Endometrial microvascular endothelial cells (primary cell): ENCODE data around the gene INPP4B. TPM values are rescaled to one million over a fixed set of nuclear protein-coding genes. Genes with fewer than 3 reads are reported as not detected.
"Not testable (repeated sequence)": the region's sequence is repeated elsewhere in the genome, so short reads cannot be mapped to it uniquely, and the experiment has no call there.

Experiments
- in situ Hi-C: cut with HindIII; loops from 2 replicates; pipeline ENCODE4 v1.10.0; 2017; ENCODE audit warnings: low sequenced_read_pairs, low pct_unique_long_range_greater_than_20kb; ENCODE audit errors: inconsistent ontology term
- total RNA-seq: library from RNA; depleted of rRNA; stranded (reverse); fragments of >200 nt; gene quantifications from one replicate; pipeline ENCODE4 v1.2.3, GENCODE V29; 2015; ENCODE audit errors: inconsistent ontology term

INPP4B gene
- total RNA-seq, 1 donor from 2014 or later, result 0.46 TPM

DNA sequence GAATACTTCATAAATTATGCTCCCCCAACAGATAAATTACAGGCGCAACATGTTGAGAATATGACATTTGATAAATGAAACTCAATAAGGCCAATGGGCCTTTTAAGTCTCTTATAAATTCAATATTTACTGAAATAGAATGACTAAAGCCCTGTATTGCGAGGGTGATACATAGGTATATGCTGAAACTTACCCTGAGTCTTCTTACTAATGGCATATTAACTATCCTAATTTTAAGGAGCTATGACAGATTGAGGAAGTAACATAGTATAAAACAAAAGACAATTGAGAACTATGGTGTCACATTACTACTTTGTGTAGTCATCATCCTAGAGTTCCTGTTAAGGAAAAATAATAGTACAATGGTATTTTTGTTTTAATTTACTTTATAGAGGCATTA is 769.1 kb downstream of the INPP4B start:
- in situ Hi-C loops, result no loop called here

DNA sequence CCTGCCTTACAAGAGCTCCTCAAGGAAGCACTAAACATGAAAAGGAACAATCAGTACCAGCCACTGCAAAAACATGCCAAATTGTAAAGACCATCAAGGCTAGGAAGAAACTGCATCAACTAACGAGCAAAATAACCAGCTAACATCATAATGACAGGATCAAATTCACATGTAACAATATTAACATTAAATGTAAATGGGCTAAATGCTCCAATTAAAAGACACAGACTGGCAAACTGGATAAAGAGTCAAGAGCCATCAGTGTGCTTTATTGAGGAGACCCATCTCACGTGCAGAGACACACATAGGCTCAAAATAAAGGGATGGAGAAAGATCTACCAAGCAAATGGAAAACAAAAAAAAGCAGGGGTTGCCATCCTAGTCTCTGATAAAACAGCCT is 777.8 kb downstream of the INPP4B start:
- in situ Hi-C loops, result not testable (repeated sequence)

DNA sequence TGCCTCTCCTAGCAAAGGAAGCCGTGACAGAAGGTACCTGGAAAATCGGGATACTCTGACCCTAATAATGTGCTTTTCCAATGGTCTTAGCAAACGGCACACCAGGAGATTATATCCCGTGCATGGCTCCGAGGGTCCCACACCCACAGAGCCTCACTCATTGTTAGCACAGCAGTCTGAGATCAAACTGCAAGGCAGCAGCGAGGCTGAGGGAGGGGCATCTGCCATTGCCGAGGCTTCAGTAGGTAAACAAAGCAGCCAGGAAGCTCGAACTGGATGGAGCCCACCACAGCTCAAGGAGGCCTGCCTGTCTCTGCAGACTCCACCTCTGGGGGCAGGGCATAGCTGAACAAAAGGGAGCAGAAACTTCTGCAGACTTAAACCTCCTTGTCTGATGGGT is 779.5 kb downstream of the INPP4B start:
- in situ Hi-C loops, result not testable (repeated sequence)

- in situ Hi-C loops, result no loop called here
Measured at GRCh38 chr4:142065086-142065647, 780.9 kb downstream of the INPP4B start.

- in situ Hi-C loops, result no loop called here
Measured at GRCh38 chr4:142064181-142064580, 781.9 kb downstream of the INPP4B start.

- in situ Hi-C loops, result no loop called here
Measured at GRCh38 chr4:142045996-142046395, 800.1 kb downstream of the INPP4B start.

GRCh38 chr4:142044271-142044670 is 801.8 kb downstream of the INPP4B start:
- in situ Hi-C loops, result no loop called here

- in situ Hi-C loops, result no loop called here
Measured at GRCh38 chr4:142043509-142043908, 802.6 kb downstream of the INPP4B start.

- in situ Hi-C loops, result no loop called here
Measured at GRCh38 chr4:142041788-142042187, 804.3 kb downstream of the INPP4B start.

DNA sequence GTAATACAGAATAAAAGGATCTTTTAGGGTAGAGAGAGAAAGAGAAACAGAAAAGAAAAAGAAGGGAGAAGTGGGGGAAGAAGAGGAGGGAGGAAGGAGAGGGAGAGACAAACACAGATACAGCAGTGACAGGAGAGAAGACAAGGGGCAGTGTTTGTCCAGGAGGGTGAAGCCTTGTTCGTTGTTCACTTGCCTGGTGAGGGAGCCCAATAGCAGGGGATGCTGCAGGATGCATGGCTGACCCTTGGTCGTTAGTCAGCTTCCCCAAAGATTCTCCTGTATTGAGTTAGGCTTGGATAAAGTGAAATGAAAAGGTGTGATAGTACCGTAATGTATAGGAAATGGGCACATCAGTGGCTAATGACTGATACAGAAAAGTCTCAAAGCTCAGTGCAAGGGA is 806.1 kb downstream of the INPP4B start:
- in situ Hi-C loops, result no loop called here

- in situ Hi-C loops, result no loop called here
Measured at GRCh38 chr4:142036795-142037583, 809.1 kb downstream of the INPP4B start.

DNA sequence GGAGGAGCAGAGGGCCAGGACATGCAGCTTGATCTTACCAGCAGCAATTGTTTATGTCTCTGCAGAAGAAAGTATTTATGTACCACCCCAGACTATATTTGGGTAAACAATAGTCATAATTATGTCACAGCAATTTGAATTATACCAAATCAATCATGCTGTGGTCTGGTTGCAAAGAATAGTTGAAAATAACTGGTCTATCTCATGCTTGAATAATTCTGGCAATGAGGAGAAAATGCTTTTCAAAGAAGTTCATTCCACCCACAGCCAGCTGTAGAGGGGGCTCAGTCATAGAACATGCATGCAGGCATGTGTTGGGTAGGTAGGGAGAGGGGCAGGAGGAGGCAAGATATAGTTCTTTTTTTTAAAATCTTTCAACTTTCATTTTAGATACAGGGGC is 810.5 kb downstream of the INPP4B start:
- in situ Hi-C loops, result no loop called here

DNA sequence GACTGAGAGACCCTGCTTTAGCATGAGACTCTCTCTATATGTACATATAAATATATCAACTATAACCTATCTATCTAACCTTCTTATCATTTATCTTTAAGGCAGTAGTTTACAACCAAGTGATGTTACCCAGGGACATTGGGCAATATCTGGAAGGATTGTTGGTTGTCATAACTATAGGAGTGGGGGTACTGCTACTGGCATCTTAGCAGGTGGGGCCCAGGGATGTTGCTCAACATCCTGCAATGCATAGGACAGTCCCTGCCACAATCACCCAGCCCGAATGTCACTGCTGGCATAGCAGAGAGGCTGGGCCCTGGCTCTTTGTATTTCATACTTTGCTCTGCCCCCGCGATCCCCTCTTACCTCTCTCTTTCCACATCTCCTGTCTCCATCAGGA is 812.0 kb downstream of the INPP4B start:
- in situ Hi-C loops, result no loop called here

DNA sequence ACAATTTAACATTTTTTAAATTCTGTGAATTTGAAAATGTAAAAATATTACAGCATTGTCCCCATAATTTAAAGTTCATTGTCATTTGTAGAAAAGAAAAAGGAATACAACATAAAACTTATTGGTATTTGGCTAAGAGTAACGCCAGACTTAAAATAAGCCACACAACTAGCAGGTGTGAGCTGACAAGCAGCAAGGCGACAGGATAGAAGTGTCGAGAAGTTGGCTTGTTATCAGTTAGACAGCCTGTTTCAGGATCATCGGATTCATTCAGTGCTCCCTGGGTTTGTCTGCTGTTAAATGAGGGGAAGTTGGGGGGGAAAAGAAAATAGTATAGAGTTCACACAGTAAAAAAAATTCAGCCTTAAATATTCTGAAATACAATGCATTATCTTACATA is 816.1 kb downstream of the INPP4B start:
- in situ Hi-C loops, result no loop called here

DNA sequence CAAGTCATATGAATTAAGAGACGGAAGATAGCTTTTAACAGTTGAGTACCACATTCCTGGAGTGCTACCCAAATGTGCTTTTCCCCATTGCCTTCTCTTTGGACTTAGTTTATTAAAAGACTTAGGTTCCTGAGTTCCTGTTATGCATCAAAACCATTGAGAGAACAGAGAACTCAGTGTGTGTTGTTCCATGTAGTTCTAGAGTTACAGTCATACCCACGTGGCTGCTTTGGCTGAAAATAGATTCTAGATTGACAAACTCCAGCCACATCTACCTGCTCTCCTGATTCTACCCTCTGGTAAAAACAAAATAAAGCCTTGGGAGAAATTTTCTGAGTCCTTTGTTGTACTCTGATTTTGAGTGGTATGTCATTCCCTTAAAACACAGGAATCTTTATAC is 824.3 kb downstream of the INPP4B start:
- in situ Hi-C loops, result no loop called here

DNA sequence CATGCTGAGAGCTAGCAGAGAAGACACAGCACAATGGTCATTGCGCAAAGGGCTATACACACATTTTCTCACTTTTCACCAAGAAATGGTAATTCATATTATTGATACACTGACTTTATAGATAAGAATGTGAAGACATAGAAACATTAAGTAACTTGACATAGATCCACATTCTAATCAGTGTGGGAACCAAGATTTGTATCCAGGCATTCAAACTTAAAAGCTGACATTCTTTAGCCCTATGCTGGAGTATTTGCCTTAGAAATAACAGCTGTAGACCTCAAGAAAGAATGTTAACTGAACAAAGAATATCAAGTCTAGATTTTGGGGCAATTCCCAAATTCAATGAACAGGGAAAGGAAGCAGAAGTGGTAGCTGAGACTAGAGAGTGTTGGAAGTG is 824.9 kb downstream of the INPP4B start:
- in situ Hi-C loops, result no loop called here

DNA sequence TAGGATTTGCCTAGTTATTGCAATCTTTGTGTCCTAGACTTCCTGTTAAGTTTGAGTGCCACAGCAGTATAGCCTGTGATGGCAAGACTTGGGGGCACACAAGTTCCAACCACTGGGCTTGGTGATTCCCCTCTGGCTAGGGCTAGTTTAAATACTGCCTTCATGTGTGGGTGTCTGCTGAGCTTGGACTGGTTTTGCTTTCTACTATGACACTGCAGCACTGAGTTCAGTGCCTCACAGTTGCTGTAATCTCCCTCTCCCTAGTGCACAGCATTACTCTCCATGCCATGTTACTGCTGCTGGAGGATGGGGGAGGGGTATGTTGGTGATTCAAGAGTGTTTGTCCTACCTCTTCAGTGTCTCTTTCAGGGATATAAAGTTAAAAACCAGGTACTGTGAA is 830.1 kb downstream of the INPP4B start:
- in situ Hi-C loops, result no loop called here

- in situ Hi-C loops, result no loop called here
Measured at GRCh38 chr4:142009751-142010150, 836.4 kb downstream of the INPP4B start.

- in situ Hi-C loops, result no loop called here
Measured at GRCh38 chr4:142005519-142005918, 840.6 kb downstream of the INPP4B start.

DNA sequence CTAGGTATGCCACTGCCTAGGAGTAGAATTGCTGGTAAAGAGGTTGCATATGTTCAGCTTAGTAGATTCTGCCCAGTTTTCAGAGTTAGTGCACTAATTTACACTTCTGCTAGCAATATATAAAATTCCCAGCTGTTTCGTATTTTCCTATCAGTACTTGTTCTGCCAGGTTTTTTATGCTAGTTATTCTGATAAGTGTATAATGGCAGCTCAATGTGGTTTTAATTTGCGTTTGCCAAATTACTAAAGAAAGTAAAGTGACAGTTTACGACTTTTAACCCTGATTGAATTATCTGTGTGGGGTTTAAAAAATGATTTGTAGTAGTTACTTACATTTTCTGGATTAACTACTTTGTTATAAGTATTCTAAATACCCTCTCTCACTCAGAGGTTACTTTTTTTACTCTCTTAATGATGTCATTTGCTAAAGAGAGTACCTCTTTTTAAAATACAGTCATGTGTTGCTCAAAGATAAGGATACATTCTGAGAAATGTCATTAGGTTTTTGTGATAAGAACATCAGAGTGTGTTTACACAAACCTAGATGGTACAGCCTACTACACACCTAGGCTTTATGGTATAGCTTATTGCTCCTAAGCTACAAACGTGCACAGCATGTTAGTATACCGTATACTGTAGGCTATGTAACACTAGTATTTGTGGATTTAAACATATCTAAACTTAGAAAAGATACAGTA is 846.5 kb downstream of the INPP4B start:
- in situ Hi-C loops, result no loop called here
